Measurements from ENCODE around the gene TPST1.
A peak's percentile ranks its signal among the peaks of the same experiment; 100 is the strongest.
"Not testable (repeated sequence)": the region's sequence is repeated elsewhere in the genome, so short reads cannot be mapped to it uniquely, and the experiment has no call there.

Gene TPST1
- total RNA-seq: 1.9 to 3.1 (median 2.0) reads per million in 3 experiments

GRCh38 chr7:66204822-66205740 is at the start of gene TPST1:
Gene TPST1 (plus strand): TSS chr7:66205334. CDS start chr7:66240426, 35,092 bp downstream.
- DNase-seq: peak; percentile 63

GRCh38 chr7:66156035-66156434 is 49.1 kb upstream of the TPST1 start:
- DNase-seq: not testable (repeated sequence)

- no peak for DNase-seq
Measured at GRCh38 chr7:66157060-66157459, 48.1 kb upstream of the TPST1 start.

- no peak for DNase-seq
Measured at GRCh38 chr7:66162622-66163021, 42.5 kb upstream of the TPST1 start.

- no peak for DNase-seq
Measured at GRCh38 chr7:66163186-66163610, 41.9 kb upstream of the TPST1 start.

GRCh38 chr7:66164356-66164755 is 40.8 kb upstream of the TPST1 start:
- no peak for DNase-seq

- DNase-seq: no peak
Measured at GRCh38 chr7:66167773-66168387, 37.3 kb upstream of the TPST1 start.

GRCh38 chr7:66169616-66170015 is 35.5 kb upstream of the TPST1 start:
- DNase-seq: no peak

GRCh38 chr7:66170309-66171231 is 34.6 kb upstream of the TPST1 start:
- DNase-seq: no peak

GRCh38 chr7:66172536-66173401 is 32.4 kb upstream of the TPST1 start:
- DNase-seq: not testable (repeated sequence)

- no peak for DNase-seq
Measured at GRCh38 chr7:66173856-66174255, 31.3 kb upstream of the TPST1 start.

GRCh38 chr7:66175006-66175405 is 30.1 kb upstream of the TPST1 start:
- DNase-seq: not testable (repeated sequence)

GRCh38 chr7:66176914-66177313 is 28.2 kb upstream of the TPST1 start:
- no peak for DNase-seq

GRCh38 chr7:66178258-66178657 is 26.9 kb upstream of the TPST1 start:
- DNase-seq: no peak

- no peak for DNase-seq
Measured at GRCh38 chr7:66181329-66181728, 23.8 kb upstream of the TPST1 start.

GRCh38 chr7:66181845-66182244 is 23.3 kb upstream of the TPST1 start:
- DNase-seq: no peak

GRCh38 chr7:66182920-66183319 is 22.2 kb upstream of the TPST1 start:
- DNase-seq: no peak

GRCh38 chr7:66183700-66184099 is 21.4 kb upstream of the TPST1 start:
- DNase-seq: no peak

GRCh38 chr7:66185680-66186187 is 19.4 kb upstream of the TPST1 start:
- no peak for DNase-seq

- DNase-seq: no peak
Measured at GRCh38 chr7:66186991-66187390, 18.1 kb upstream of the TPST1 start.

- DNase-seq: no peak
Measured at GRCh38 chr7:66187905-66188304, 17.2 kb upstream of the TPST1 start.

GRCh38 chr7:66188645-66189044 is 16.5 kb upstream of the TPST1 start:
- no peak for DNase-seq
